Activated T-cell treated with anti-CD3 and anti-CD28 coated beads, Interleukin-2, amount 50 U/mL, for 72 hours (primary cell): ENCODE measurements around the gene MRPS9. TPM values are rescaled to one million over a fixed set of nuclear protein-coding genes. Genes with fewer than 3 reads are reported as not detected.

Experiments
- total RNA-seq, 2 donors: library from RNA; stranded (reverse); gene quantifications; one replicate each; pipeline ENCODE4 v1.2.3, GENCODE V29; 2022

MRPS9 gene
- total RNA-seq, 2 donors from 2014 or later: 24.6 to 27.3 TPM

Other genes with a start within 250 kb of the MRPS9 start
- not detected for gene POU3F3, start 184.0 kb upstream of the MRPS9 start, total RNA-seq
- gene GPR45, start 203.7 kb downstream of the MRPS9 start, total RNA-seq: not detected